Neural progenitor cell (in vitro differentiated cells): ENCODE measurements around the gene TAF1C. TPM values are rescaled to one million over a fixed set of nuclear protein-coding genes. Genes with fewer than 3 reads are reported as not detected.

Source experiments
- DNase-seq: peaks from one replicate; pipeline ENCODE4 v3.0.0-alpha.2; 2016; ENCODE audit warnings: low spot score
- H2AFZ ChIP-seq: fragments of 200-600 bp; sonication (generic); replicated peaks from 2 replicates; pipeline ENCODE4 v1.6.1; 2016; ENCODE audit warnings: antibody characterized with exemption
- H3F3A ChIP-seq: fragments of 200-600 bp; sonication (generic); 2 replicates; pipeline ENCODE4 v1.6.1; 2016; ENCODE audit warnings: antibody characterized with exemption, low read depth
- H3K27ac ChIP-seq: fragments of 200-600 bp; sonication (generic); 2 replicates; pipeline ENCODE4 v1.5.1; 2016; ENCODE audit warnings: mild to moderate bottlenecking
- H3K27me3 ChIP-seq: fragments of 200-600 bp; sonication (generic); 2 replicates; pipeline ENCODE4 v1.6.1; 2016; ENCODE audit warnings: mild to moderate bottlenecking, moderate library complexity
- H3K36me3 ChIP-seq: fragments of 200-600 bp; sonication (generic); 2 replicates; pipeline ENCODE4 v1.5.1; 2016
- H3K4me1 ChIP-seq: fragments of 200-600 bp; sonication (generic); 2 replicates; pipeline ENCODE4 v1.6.1; 2016; ENCODE audit warnings: mixed run types
- H3K4me2 ChIP-seq: fragments of 200-600 bp; sonication (generic); 2 replicates; pipeline ENCODE4 v1.6.1; 2016
- H3K4me3 ChIP-seq: fragments of 200-600 bp; sonication (generic); 2 replicates; pipeline ENCODE4 v1.5.1; 2016
- H3K79me2 ChIP-seq: fragments of 200-600 bp; sonication (generic); 2 replicates; pipeline ENCODE4 v1.6.1; 2016; ENCODE audit warnings: low read depth
- H3K9ac ChIP-seq: fragments of 200-600 bp; sonication (generic); 2 replicates; pipeline ENCODE4 v1.6.1; 2016
- H3K9me3 ChIP-seq: fragments of 200-600 bp; sonication (generic); 2 replicates; pipeline ENCODE4 v1.5.1; 2016; ENCODE audit warnings: low read depth
- H4K20me1 ChIP-seq: fragments of 200-600 bp; sonication (generic); 2 replicates; pipeline ENCODE4 v1.6.1; 2016; ENCODE audit warnings: low read depth
- H3K27ac Mint-ChIP-seq: 3 replicates; pipeline ENCODE4 v1.8.0; 2021; ENCODE audit warnings: mixed read lengths
- H3K27me3 Mint-ChIP-seq: 2 replicates; pipeline ENCODE4 v1.8.0; 2022; ENCODE audit warnings: low read depth, mild to moderate bottlenecking, inconsistent platforms, moderate library complexity, mixed read lengths; ENCODE audit not compliant: insufficient read depth
- H3K36me3 Mint-ChIP-seq: 3 replicates; pipeline ENCODE4 v1.8.0; 2021; ENCODE audit warnings: mixed read lengths
- H3K4me1 Mint-ChIP-seq: 3 replicates; pipeline ENCODE4 v1.8.0; 2021; ENCODE audit warnings: mixed read lengths
- H3K4me3 Mint-ChIP-seq: 3 replicates; pipeline ENCODE4 v1.8.0; 2021; ENCODE audit warnings: mild to moderate bottlenecking, moderate library complexity, mixed read lengths
- H3K9me3 Mint-ChIP-seq: 3 replicates; pipeline ENCODE4 v1.8.0; 2020; ENCODE audit warnings: mixed read lengths
- CTCF ChIP-seq: fragments of 200-600 bp; sonication (generic); IDR thresholded peaks from 2 replicates; pipeline ENCODE4 v1.5.1; 2017; ENCODE audit warnings: antibody characterized with exemption, mild to moderate bottlenecking
- EZH2 ChIP-seq: fragments of 200-600 bp; sonication (generic); IDR thresholded peaks from 2 replicates; pipeline ENCODE4 v1.6.1; 2017; ENCODE audit warnings: antibody characterized with exemption, mild to moderate bottlenecking, moderate library complexity
- EZH2phosphoT487 ChIP-seq: fragments of 200-600 bp; sonication (generic); IDR thresholded peaks from 2 replicates; pipeline ENCODE4 v1.6.1; 2017; ENCODE audit warnings: antibody characterized with exemption
- total RNA-seq: library from RNA; depleted of rRNA; stranded (reverse); fragments of >200 nt; gene quantifications from 2 replicates; pipeline ENCODE4 v1.2.3, GENCODE V29; 2015; ENCODE audit warnings: low replicate concordance

The TAF1C gene
- total RNA-seq, 1 donor from 2014 or later, result 23.3 TPM

- H3K79me2 ChIP-seq, result peaks cover 37% of the 10 kb centered on the region
- DNase-seq, result no peak
- no peaks in the 10 kb centered on the region for H3K27me3 ChIP-seq
- Mint-ChIP-seq H3K27me3 (no peaks in the 10 kb centered on the region), H3K27ac (no peak overlapping the region), H3K9me3 (no peaks in the 10 kb centered on the region), H3K4me1 (peaks cover 11% of the 10 kb centered on the region), H3K36me3 (peaks cover 4% of the 10 kb centered on the region), H3K4me3 (no peak overlapping the region)
- no peak overlapping the region for H2AFZ ChIP-seq
- no peak overlapping the region for H3K4me2 ChIP-seq
- no peaks in the 10 kb centered on the region for H3K9me3 ChIP-seq
- H3F3A ChIP-seq, result no peaks in the 10 kb centered on the region
- peaks cover 5% of the 10 kb centered on the region for H3K4me1 ChIP-seq
- no peak overlapping the region for H3K9ac ChIP-seq
- H3K27ac ChIP-seq, result no peak overlapping the region
- H4K20me1 ChIP-seq, result peaks cover 13% of the 10 kb centered on the region
- no peaks in the 10 kb centered on the region for H3K36me3 ChIP-seq
- no peak overlapping the region for H3K4me3 ChIP-seq
- TF ChIP-seq EZH2phosphoT487, result no peak
- TF ChIP-seq EZH2, result no peak
- no peak for TF ChIP-seq CTCF
Measured at GRCh38 chr16:84182104-84182503, 4.8 kb downstream of the TAF1C start.

GRCh38 chr16:84181144-84181915, 5.5 kb downstream of the TAF1C start:
- no peak overlapping the region for H2AFZ ChIP-seq
- no peaks in the 10 kb centered on the region for H3K36me3 ChIP-seq
- Mint-ChIP-seq H3K4me1 (peaks cover 11% of the 10 kb centered on the region), H3K36me3 (peaks cover 4% of the 10 kb centered on the region), H3K4me3 (no peak overlapping the region), H3K27me3 (no peaks in the 10 kb centered on the region), H3K9me3 (no peaks in the 10 kb centered on the region), H3K27ac (no peak overlapping the region)
- DNase-seq, result no peak
- H3K4me1 ChIP-seq, result peaks cover 5% of the 10 kb centered on the region
- H3K27me3 ChIP-seq, result no peaks in the 10 kb centered on the region
- no peak overlapping the region for H3K27ac ChIP-seq
- no peaks in the 10 kb centered on the region for H3F3A ChIP-seq
- H3K9me3 ChIP-seq, result no peaks in the 10 kb centered on the region
- H4K20me1 ChIP-seq, result peaks cover 13% of the 10 kb centered on the region
- no peak overlapping the region for H3K4me2 ChIP-seq
- no peak overlapping the region for H3K4me3 ChIP-seq
- TF ChIP-seq EZH2 (no peak), EZH2phosphoT487 (no peak), CTCF (no peak)
- no peak overlapping the region for H3K9ac ChIP-seq
- H3K79me2 ChIP-seq, result peaks cover 33% of the 10 kb centered on the region

- H3K36me3 ChIP-seq, result no peaks in the 10 kb centered on the region
- H3K4me2 ChIP-seq, result no peak overlapping the region
- peaks cover 4% of the 10 kb centered on the region for H3K36me3 Mint-ChIP-seq
Measured at GRCh38 chr16:84180519-84181140, 6.2 kb downstream of the TAF1C start.

More at GRCh38 chr16:84180519-84181140, 6.2 kb downstream of the TAF1C start:
- Histone ChIP-seq H3K4me1 (no peaks in the 10 kb centered on the region), H3K27ac (no peak overlapping the region), H3K9ac (no peak overlapping the region), H3K4me3 (no peak overlapping the region), H3K9me3 (no peaks in the 10 kb centered on the region), H2AFZ (no peak overlapping the region), H3K79me2 (peaks cover 26% of the 10 kb centered on the region), H4K20me1 (peaks cover 6% of the 10 kb centered on the region), H3K27me3 (no peaks in the 10 kb centered on the region), H3F3A (no peaks in the 10 kb centered on the region)
- H3K4me3 Mint-ChIP-seq, result no peak overlapping the region
- H3K4me1 Mint-ChIP-seq, result peaks cover 8% of the 10 kb centered on the region
- no peaks in the 10 kb centered on the region for H3K27me3 Mint-ChIP-seq
- no peak for DNase-seq
- H3K9me3 Mint-ChIP-seq, result no peaks in the 10 kb centered on the region
- no peak for TF ChIP-seq CTCF
- no peak for TF ChIP-seq EZH2phosphoT487
- TF ChIP-seq EZH2, result no peak
- H3K27ac Mint-ChIP-seq, result no peak overlapping the region
